Right lobe of liver (tissue), 6 donors: ENCODE data around the gene CGRRF1. TPM values are rescaled to one million over a fixed set of nuclear protein-coding genes. Genes with fewer than 3 reads are reported as not detected.

ENCODE experiments used
- ATAC-seq, 4 donors: fragments of 200-7000 bp; cut with Tn5 transposase; one replicate each; pipeline ENCODE4 v1.9.1; 2020; ENCODE audit warnings: mild to moderate bottlenecking in 4 of 4, moderate library complexity in 4 of 4
- DNase-seq, 3 donors: peaks; one replicate each; pipeline ENCODE4 v3.0.0-alpha.2; 2020
- H3K27ac ChIP-seq, 3 donors: fragments of 200-600 bp; one replicate each; pipeline ENCODE4 v1.8.0; 2022
- H3K27me3 ChIP-seq, 2 donors: fragments of 200-600 bp; one replicate each; pipeline ENCODE4 v1.8.0; 2022
- H3K36me3 ChIP-seq, 4 donors: fragments of 200-600 bp; sonication (generic) in 1 of 4; one replicate each; pipeline versions ENCODE4 v1.5.1 to v1.8.0; 2017 to 2022; ENCODE audit warnings: control low read depth in 1 of 4
- H3K4me1 ChIP-seq, 4 donors: fragments of 200-600 bp; sonication (generic) in 1 of 4; one replicate each; pipeline versions ENCODE4 v1.5.1 to v1.8.0; 2017 to 2022; ENCODE audit warnings: control low read depth in 1 of 4
- H3K4me3 ChIP-seq, 3 donors: fragments of 200-600 bp; one replicate each; pipeline ENCODE4 v1.8.0; 2022
- H3K9me3 ChIP-seq, 4 donors: fragments of 200-600 bp; sonication (generic) in 1 of 4; one replicate each; pipeline versions ENCODE4 v1.5.1 to v1.8.0; 2017 to 2022; ENCODE audit warnings: control low read depth in 1 of 4
- CTCF ChIP-seq, 4 donors: fragments of 200-600 bp in 3 of 4; fragments of 450-650 bp in 1 of 4; IDR thresholded peaks; one replicate each; pipeline versions ENCODE4 v1.5.1 to v1.8.0; 2016 to 2022; ENCODE audit warnings: antibody characterized with exemption in 4 of 4, mild to moderate bottlenecking in 2 of 4
- POLR2A ChIP-seq: fragments of 450-650 bp; IDR thresholded peaks from one replicate; pipeline ENCODE4 v1.6.1; 2017; ENCODE audit warnings: antibody characterized with exemption, mild to moderate bottlenecking
- WGBS: methylation state at CpG from one replicate; pipeline ENCODE4 v1.1.6; 2018; ENCODE audit warnings: low coverage, low lambda C conversion rate; ENCODE audit not compliant: insufficient coverage; ENCODE audit errors: missing lambda C conversion rate; 5-methylcytosine and 5-hydroxymethylcytosine counted together
- intact Hi-C, 2 donors: fragments of 100-400 bp; cut with DNase I; formaldehyde crosslinking; loops; one replicate each; pipeline versions ENCODE4 v1.11.2 to v1.14.1; 2022
- total RNA-seq, 6 experiments: library from RNA; depleted of rRNA in 2 of 6; stranded (reverse); fragments of >200 nt in 2 of 6; fragmentation: NEBNext Ultra II Directional in 3 of 6; extraction: Animal tissue kit (Norgen Biotek cat#: 25700) in 3 of 6; gene quantifications; one replicate each; pipeline versions ENCODE4 v1.1.0 to v1.2.4, GENCODE V29; 2016 to 2023
- donor health status: DM: no; HTN: yes; CAD: no.
- donor health status: DM: no; HTN: no; CAD: no.
- donor health status: DM: no; HTN: no; CAD: no.
- donor health status: DM: no; HTN: yes; CAD: no.
- donor health status: DM: no; HTN: yes; CAD: no.

CGRRF1 gene
- total RNA-seq, 6 experiments from 2014 or later, result 5.4 to 8.2 (median 6.7) TPM

- 0% methylated on average over 8 of the region's 73 CpGs for WGBS
- Histone ChIP-seq H3K9me3 (no peaks in the 10 kb centered on the region), H3K4me3 (peak overlapping the region; percentile 51 to 73 (median 66)), H3K4me1 (peaks cover 0 to 17% (median 0%) of the 10 kb centered on the region in 4 donors), H3K27ac (peak overlapping the region; percentile 96 to 99 (median 98)), H3K36me3 (no peaks in the 10 kb centered on the region), H3K27me3 (no peaks in the 10 kb centered on the region)
- TF ChIP-seq CTCF (IDR thresholded peaks at IDR 0.05), result no peak
- TF ChIP-seq POLR2A, result peak; percentile 91
- intact Hi-C loops, result loop anchor here (5.0 to 10.0 kb wide), 3 partner anchors 126 to 211 kb away; no protein-coding TSS in a partner anchor
- ATAC-seq (peak; percentile 66 to 80 (median 72)), DNase-seq (peak; percentile 93 to 96 (median 96))
Observed at GRCh38 chr14:54565785-54566409, 56.2 kb downstream of the CGRRF1 start.

- H3K9me3 ChIP-seq, result no peaks in the 10 kb centered on the region
- intact Hi-C loops, result loop anchor here (5.0 to 10.0 kb wide), 3 partner anchors 126 to 211 kb away; no protein-coding TSS in a partner anchor
- no peaks in the 10 kb centered on the region for H3K27me3 ChIP-seq
- WGBS, result 0% methylated on average over 5 of the region's 91 CpGs
- TF ChIP-seq POLR2A (peak; percentile 48), CTCF (IDR thresholded peaks at IDR 0.05) (peak in 3 of 4 donors; percentile 17 to 39 (median 21))
- H3K36me3 ChIP-seq, result no peaks in the 10 kb centered on the region
- ATAC-seq (peak; percentile 22 to 42 (median 30)), DNase-seq (peak; percentile 74 to 84 (median 78))
- H3K4me3 ChIP-seq, result peak within 1 kb of the TSS; percentile 51 to 73 (median 66)
- H3K27ac ChIP-seq, result peak within 1 kb of the TSS; percentile 96 to 99 (median 98)
- H3K4me1 ChIP-seq, result peaks cover 0 to 17% (median 0%) of the 10 kb centered on the region in 4 donors
Observed at GRCh38 chr14:54566410-54567223, 56.9 kb downstream of the CGRRF1 start, which contains the start of gene SAMD4A. Gene SAMD4A (plus strand): TSS chr14:54567128. CDS start chr14:54567917, 789 bp downstream.

GRCh38 chr14:54567224-54567638 lies 57.5 kb downstream of the CGRRF1 start:
- 1% methylated on average over 9 of the region's 31 CpGs for WGBS
- Histone ChIP-seq H3K4me1 (peaks cover 0 to 17% (median 0%) of the 10 kb centered on the region in 4 donors), H3K9me3 (no peaks in the 10 kb centered on the region), H3K27ac (peak overlapping the region; percentile 96 to 99 (median 98)), H3K36me3 (no peaks in the 10 kb centered on the region), H3K4me3 (peak overlapping the region; percentile 51 to 73 (median 66)), H3K27me3 (no peaks in the 10 kb centered on the region)
- TF ChIP-seq POLR2A, result no peak
- no peak for TF ChIP-seq CTCF (IDR thresholded peaks at IDR 0.05)
- intact Hi-C loops, result loop anchor here (5.0 to 10.0 kb wide), 3 partner anchors 125 to 210 kb away; no protein-coding TSS in a partner anchor
- DNase-seq (peak in 1 of 3 donors; percentile 61), ATAC-seq (peak in 1 of 4 donors; percentile 0)

GRCh38 chr14:54567639-54568561 lies 58.2 kb downstream of the CGRRF1 start:
- Histone ChIP-seq H3K9me3 (peaks cover 0 to 5% (median 0%) of the 10 kb centered on the region in 4 donors), H3K27ac (peak overlapping the region; percentile 96 to 99 (median 98))
- peak; percentile 64 to 75 (median 68) for DNase-seq

More at GRCh38 chr14:54567639-54568561, 58.2 kb downstream of the CGRRF1 start:
- Histone ChIP-seq H3K4me3 (peak overlapping the region; percentile 51 to 73 (median 66)), H3K27me3 (no peaks in the 10 kb centered on the region), H3K36me3 (no peaks in the 10 kb centered on the region), H3K4me1 (peaks cover 0 to 17% (median 0%) of the 10 kb centered on the region in 4 donors)
- intact Hi-C loops, result loop anchor here (5.0 to 10.0 kb wide), 3 partner anchors 124 to 209 kb away; no protein-coding TSS in a partner anchor
- ATAC-seq, result peak; percentile 7 to 35 (median 15)
- WGBS, result under 1% methylated on average over 15 of the region's 70 CpGs
- TF ChIP-seq POLR2A, result no peak
- TF ChIP-seq CTCF (IDR thresholded peaks at IDR 0.05), result no peak
